Stimulated activated CD4-positive, alpha-beta T cell treated with anti-CD3 and anti-CD28 coated beads, Interleukin-15, amount 100 ng/mL, for 1 hour (primary cell): Measurements from ENCODE around the gene RAMP1.

Source experiments
- DNase-seq, 2 donors: peaks; one replicate each; pipeline ENCODE4 v3.0.0-alpha.2; 2020; ENCODE audit warnings: low read depth in 1 of 2, low spot score in 1 of 2

RAMP1 gene

DNA sequence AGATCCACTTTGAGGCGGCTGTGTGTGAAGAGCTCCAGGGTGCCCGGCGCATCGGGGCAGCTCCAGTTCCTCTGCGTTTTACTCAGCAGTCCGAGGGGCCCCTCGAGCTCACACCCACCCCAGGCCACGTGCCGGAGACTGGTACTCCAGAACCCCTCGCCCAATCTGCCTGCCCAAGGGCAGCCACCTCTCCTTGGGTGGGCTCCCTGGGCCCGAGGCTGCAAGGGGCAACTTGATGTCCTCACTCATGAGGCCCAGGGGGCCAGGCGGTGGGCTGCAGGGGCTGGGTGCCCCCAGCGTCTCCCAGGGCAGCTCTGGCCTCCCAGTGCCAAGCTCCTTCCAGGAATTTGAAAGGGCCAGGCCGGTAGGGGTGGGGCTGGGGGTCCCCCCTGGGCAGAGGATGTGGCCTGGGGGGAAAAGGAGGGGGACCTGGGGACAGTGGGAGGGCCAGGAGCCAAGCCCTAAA is 16.7 kb downstream of the RAMP1 start:
- no peak for DNase-seq

DNA sequence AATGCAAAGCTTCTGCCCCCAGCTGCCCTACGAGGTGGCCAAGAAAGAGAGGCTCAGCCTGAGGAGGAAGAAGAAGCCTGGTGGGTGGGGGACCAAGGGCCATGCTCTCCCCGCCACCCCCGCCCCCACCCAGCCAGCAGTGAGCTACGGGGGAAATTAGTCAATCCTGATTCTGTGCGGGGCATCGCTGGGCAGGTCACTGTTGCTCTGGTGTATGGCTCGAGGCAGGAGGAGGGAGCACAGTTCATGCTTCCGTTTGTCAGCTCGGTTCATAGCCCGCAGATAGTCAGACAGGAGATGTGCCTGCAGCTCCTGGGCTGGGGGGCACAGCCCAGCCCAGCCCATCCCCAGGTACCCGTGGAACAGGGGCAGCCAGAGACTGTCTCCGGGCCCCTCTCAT is 17.1 kb downstream of the RAMP1 start:
- DNase-seq: no peak

DNA sequence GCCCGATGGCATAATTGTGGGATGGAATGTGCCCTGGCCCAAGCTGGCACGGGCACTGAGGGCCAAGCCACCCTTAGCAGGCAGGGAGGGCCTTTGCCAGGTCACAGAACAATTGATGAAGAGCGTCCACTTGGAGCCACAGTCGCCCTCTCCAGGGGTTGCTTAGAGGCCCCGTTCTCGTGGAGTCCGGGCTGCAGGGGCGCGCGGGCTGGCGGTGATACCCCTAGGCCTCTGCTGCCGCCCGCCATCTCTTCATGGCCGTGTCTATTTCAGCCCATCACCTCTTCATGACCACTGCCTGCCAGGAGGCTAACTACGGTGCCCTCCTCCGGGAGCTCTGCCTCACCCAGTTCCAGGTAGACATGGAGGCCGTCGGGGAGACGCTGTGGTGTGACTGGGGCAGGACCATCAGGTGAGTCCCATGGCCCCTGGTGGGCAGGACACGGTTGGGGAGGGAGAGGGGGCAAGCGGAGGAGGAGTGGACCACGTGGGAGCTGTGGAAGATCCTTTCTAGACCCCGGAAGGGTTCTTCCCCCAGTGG is 17.6 kb downstream of the RAMP1 start:
- no peak for DNase-seq

DNA sequence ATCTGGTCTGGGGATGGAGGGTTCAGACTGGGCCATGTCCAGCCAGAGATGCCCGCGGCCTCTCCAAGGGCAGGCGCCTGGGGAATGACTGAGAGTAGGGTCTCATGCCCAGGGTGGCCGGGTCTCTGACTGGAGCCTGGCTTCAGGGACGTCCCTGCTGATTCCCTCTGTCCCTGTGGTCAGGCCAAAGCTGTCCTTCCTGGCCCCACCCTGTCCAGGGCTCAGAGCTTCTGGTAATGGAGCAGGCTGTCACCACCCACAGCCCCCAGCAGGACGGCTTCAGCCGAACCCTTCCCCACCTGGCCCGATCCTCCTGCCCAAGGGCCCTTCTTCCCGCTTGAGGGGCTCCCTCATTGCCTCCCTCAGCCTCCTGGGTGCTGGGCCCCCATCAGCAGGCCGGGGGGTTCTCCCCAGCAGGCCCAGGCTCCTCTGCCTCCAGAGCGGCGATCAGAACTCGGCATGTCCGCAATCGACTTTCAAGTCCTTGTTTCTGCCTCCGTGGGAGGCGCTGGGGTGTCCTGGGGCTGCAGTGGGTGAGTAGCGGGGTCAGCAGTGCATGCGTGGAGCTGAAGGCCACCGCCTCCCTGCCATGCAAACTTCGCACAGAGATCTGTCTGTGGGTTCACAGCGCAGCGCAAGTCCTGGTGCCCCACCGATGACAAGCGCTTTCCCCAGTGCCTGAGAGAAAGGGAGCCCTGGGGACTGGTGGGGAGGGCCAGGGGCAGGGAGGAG is 18.3 kb downstream of the RAMP1 start:
- no peak for DNase-seq

DNA sequence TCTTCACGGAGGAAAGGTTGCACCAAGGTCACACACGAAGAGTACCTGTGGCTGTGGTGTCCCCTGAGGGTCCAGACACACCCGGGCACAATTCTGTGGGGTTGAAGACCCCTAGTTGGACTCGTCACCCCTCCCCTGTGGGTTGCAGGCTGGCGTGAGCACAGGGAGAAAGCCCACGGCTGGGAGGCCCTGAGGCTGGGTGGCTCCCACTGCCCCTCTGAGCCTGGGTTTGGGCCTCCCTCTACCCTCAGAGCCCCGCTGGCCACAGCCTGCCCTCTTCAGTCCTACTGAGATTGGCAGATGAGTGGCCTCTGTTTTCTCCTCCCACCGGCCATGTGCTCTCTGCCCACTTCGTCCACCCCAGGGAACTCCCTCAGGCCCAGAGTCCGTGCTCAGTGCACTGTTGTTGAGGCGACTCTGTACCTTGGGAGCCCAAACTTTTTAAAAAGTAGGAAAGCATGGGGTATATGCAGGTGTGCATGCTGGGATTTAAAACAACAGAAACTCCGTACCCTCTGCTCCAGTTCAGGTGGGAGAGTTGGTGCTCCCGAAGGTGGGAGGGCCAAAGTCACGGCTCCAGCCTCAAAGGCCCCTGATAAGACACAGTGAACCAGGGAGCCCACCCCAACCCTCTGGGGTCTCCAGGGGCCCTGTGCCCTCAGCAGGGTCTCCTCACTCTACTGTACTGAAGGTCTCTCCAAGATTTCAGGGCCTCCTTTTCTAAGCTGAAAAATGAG is 19.1 kb downstream of the RAMP1 start:
- no peak for DNase-seq

DNA sequence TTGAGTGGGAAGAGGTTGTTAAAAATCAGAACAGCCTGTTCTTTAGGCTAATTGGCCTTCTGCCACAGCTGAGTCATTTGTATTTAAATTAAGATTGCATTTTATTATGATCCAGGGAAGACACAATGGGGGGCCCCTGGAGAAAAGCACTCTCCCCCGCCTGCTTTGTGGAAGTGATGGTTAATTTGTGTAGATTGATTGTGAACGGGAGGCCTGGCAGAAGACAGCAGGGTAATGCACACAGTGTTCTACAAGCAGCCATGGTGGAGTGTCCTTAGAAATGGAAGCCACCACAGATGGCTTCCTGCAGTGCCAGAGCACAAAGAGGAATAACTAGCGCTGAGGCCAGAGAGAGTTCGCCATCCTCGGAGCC is 19.6 kb downstream of the RAMP1 start:
- DNase-seq: no peak

DNA sequence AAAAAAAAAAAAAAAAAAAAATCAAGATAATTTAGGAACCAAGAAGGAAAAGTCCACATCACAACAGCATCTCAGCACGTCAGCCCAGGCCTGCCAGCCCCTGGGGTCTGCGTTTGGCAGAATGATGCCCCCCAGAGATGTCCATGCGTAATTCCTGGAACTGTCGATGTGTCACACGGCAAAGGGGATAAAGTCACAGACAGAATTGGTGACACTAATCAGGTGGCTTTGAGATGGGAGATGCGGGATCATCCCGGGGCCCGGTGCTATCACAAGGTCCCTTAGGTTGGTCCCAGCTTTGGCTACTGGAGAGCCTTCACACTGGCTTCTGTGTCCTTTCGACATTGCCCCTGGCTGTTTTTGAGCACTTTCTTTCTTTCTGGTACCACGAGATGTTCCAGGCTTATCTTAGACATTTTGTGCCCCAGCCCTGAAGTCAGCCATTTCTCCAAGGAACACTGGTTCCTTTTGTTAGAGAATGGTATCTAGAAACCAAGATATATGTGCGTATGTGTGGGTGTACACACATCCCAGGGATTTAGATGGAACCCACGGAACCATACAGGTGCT is 20.7 kb downstream of the RAMP1 start:
- no peak for DNase-seq

DNA sequence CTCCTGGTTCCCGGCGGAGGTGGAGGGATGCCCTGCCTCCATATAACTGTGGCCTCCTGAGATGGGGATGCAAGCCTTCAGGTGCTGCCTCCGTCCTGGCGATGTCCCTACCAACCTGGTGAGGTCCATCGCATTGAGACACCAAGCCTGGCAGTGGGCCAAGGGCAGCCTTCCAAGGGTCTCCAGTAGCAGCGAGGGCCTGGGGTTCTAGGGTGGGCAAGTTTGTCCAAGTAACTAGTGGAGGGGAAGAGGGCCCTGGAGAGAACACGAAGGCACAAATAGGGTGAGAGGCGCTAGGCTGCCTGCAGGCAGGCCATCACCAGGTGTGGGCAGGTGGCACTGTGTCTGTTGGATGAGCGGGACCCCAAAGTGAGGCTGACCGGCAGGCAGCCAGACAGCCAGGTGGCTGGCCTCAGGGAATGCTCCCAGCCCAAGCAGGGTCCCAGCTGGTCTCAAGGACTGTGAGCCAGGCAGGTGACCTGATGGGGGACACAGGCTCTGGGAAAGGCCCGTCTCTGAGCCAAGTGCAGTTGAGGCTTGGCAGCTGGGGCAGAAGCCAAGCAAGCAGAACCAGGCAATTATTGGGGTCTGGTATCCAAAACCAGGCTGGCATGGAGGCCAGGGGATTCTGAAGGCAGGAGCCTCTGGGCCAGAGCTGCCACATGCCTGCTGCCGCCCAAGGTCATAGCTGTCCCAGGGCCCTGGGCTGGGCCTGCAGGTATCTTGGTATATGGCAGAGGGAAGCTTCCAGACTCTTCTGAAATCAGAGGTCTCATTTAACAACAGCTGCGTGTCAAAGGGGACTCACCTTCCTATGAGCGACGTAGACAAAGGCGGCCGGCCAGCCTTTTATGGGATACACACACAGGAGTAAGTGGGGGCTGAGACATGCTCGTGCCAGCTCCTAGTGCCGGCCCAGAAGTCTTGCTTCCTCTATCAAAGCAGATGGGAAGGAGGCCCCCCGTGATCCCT is 23.4 kb downstream of the RAMP1 start:
- no peak for DNase-seq

DNA sequence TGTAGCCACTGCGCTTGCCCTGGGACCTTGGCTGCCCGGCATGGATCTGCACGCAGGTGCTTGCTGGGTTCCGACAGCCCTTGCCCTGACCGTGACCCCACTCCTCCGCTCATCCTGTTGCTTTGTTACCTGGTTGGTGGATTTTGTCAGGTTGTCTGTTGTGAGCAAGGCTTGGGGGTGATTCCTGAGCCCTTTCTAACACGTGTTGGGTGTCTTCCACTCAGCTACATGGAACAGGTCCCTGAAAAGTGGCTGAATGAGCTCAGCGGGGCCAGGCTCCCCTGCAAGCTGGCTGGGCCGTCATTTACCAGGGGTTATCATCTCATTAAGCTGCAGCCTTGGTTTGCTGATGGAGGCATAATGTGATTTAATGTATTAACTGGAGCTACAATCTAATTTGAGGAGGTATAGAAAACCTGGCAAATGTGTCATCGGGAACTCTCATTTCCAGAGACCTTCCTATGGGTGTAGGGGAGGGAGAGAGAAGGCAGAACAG is 24.6 kb downstream of the RAMP1 start:
- no peak for DNase-seq

DNA sequence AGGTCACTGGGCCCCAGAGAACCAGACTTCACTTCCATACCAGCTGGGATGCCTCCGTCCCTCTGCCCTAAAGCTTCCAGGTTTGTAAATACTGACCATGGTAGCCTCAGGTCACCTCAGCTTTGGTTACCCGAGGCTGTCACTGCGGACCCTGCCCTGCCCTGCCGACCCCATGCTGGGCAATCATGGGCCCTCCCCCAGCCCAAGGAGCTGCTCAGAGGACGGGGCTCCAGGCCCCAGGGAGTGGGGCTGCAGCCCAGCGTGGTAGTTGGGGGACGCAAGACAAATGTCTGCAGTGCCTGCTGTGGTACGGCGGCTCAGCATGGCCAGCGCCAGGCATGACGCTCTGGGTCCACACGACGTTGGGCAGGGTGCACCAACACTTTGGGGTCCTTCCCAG is 25.3 kb downstream of the RAMP1 start:
- no peak for DNase-seq

DNA sequence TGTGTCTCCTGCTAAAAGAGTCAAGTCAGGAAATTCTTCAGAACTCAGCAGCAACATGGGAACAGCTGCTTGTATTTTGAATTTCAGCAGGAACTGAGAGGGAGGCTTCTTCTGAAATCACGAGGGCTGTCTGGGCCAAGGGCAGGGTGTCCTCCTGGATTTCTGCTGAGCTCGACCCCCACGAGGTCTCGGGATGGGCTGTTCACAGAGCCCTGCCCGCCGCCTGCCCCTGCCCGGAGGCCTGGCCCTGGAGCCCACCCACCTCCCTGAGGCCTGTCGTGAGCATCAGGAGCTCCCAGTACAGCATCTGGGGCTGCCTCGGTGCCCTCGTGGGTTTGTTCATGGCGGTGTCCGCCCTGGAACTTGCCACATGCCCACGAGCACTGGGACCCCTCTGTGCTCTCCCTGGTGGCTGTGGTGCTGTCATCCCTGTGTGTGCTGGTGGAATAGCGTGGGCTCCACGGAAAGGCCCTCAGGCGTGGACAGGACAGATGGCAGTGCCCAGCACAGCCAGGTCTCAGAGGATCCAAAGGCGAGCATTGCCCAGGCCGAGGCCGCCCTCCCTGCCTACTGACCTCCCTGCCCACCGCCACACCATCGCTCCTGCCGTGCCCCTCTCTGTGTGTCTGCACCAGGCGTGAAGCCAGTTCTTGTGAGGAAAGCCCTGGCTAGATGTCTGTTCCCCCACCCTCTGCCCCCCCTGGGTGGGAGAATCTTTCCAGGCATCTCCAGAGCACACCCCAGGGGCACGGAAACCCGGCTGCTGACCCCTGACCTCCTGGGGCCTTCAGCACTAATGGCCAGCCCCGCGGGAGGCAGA is 25.9 kb downstream of the RAMP1 start:
- DNase-seq: no peak

DNA sequence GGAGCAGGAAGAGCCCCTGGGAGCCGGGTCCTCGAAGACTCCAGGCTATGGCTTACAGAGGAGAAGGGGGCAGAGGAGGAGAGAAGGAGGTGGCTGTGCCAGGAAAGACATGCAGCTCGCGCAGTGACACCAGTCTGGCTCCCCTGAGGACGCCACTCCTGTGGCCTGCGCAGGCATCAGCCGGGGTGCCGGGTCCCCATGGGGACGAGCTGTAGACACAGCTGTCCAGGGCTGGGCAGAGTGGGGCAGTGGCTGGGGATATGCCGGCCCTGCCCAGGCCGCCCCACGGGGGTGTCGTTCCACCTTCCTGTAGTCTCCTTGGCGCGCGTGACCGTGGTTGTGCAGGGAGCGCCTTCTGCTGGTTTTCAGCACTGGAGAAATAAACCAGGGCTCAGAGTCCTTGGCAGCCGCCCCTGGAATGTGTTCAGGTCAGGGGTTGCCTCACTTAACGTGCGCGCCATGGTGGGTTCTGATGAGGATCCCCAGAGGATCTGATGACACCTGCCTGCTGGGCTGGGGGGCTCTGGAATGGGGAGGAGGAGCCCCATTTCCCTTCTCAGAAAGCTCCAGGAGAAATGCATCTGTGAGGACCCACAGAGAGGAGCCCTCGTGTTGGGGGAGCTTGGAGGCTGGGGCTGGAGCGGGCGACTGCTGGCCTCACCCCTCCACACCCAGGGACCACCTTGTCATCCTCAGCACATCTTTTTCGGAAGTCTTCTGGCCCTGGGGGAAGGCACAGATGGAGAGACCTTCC is 26.7 kb downstream of the RAMP1 start:
- no peak for DNase-seq

DNA sequence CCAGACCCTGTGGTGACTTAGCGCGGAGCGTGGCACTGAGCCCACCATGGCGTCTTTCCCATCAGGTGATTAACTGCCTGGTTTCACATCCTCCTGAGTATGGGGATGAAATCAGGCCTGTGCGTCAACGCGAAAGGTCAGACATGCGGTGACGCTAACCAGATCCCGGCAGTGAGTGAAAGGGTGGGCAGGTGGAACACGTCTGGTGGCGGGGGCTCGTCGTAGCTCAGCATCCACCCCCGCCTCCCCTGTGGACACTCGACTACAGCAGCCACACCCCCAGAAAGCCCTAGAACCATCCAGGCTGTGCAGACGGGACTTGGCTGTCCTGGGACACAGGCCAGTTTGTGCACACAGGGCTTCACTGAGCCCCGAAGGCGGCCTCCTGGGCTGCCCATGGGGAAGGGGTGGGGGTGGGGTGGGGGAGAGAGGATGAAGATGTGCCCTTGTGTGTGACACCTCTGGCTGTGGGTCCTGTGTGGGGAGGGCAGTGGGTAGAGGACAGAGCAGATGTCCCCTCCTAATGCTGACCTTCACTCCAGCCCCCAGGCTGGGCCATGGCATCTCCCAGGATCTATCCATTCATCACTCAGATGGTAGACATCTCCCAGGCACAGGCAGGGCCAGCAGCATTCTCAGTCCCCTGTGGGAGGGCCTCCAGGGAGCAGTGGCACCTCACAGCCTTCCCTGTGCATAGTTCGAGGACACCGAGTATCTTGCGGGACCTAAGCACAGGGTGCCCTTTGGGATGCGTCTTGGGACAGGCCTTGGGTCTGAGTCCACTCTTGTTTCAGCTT is 27.5 kb downstream of the RAMP1 start:
- DNase-seq: no peak

DNA sequence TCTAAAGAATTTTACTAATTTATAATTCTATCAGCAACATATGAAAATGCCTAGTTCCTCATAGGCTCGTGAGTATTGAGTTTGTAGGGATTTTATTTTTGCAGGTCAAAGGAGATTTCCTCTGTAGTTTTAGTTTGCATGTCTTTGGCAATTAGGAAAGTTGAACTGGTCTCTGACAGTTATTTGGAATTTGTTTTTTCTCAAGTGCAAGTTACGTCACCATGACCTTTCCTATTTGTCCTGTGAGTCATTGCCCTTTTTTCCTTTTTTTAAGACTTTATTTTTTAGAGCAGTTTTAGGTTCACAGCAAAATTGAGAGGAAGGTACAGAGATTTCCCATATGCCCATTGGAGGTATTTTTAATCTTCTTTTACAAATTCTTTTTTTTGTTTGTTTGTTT is 29.0 kb downstream of the RAMP1 start:
- no peak for DNase-seq

DNA sequence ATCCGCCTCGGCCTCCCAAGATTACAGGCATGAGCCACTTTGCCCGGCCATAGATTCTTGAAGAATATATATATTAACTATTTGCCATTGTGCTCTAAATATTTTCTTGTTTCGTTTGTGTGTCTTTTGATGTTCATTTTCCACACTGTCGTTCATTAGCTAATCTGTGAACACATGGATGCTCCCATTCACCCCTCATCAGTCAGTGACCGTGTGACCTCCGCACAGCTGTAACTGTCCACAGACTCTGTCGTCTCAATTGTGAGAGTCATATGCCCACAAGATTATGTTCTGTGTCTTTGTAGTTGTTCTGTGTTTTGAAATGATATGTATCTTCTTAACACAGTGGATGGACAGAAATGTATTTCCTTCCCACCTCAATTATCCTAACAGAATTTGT is 29.6 kb downstream of the RAMP1 start:
- DNase-seq: no peak

DNA sequence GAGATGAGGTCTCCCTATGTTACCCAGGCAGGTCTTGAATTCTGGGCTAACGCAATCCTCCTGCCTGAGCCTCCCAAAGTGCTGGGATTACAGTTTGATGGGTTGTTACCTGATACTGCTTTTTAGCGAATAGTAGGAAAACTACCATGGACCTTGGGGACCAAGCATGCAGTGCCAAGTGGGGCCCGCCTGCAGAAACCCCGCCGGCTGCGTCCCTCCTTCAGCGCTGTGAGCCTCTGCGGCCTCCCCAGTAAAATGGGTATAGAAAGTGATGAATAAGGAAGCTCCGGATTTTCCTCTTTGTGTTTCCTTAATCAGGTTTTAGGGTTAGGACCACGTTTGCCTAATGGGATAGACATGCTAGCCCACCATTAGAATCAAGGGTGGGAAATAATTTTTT is 30.4 kb downstream of the RAMP1 start:
- DNase-seq: no peak

DNA sequence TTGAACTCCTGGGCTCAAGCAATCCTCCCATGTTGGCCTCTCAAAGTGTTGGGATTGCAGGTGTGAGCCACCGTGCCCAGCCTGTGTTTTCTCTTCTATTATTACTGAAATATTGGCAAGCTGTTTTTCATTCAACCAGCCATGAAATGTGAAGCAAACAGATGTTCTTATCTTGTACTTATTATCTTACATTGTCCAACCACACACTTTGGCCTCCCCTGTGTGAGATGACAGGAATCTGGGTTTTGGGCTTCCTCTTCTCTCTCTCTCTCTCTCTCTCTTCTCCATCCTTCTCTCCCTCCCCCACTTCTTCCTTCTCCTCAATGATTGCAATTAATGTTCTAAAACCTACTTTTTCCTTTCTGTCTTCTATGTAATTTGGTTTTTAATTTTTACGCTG is 33.1 kb downstream of the RAMP1 start:
- no peak for DNase-seq

DNA sequence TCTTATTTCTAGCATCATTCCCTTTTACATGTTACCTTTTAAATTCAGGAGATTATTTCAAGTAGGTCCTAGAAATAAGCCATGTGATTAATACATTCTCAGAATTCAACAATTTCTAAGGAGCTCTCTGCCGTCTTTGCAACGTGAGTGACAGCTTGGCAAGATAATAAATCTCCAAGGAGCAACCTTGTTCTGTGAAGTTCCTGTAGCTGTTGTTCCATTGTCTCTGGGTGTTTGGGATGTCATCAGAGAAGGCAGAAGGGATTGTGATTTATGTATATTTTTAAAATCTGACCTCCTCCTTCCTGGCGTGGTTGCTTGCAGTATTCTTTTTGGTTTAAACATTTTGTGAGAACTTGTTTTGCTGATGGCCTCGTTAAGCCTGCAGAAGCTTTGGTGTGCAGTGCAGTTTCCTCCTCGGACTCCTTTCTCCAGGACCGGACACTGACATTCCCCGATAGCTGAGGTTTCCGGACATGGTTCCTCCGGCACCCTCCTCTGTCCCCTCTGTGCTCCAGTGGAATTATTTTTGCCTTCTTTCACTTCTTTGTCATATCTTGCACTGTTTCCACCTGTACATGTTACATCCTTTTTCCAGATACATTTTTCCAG is 33.7 kb downstream of the RAMP1 start:
- no peak for DNase-seq
